Measurements from ENCODE around the gene PTH2R.
"Not testable (repeated sequence)": the region's sequence is repeated elsewhere in the genome, so short reads cannot be mapped to it uniquely, and the experiment has no call there.

Gene PTH2R

DNA sequence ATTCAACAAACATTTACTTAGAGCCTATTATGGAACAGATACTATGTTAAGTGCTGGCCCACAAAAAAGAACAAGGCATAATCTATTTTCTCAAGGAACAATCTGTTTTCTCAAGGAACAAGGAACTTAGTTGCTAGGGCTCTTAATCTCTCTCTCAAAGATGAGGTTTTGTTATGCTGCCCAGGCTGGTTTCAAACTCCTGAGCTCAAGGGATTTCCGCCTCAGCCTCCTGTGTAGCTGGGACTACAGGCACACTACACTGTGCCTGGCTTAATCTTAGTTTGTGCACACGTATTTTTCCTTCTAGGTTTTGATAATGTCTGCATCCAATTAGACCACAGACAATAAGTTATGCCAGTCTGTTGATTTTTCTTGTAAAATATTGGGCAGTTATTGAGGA, 89.5 kb downstream of the PTH2R start:
- Histone ChIP-seq H3K9me2 (replicated peaks; ENCODE audit: control insufficient read depth, low read length) (no peaks in the 10 kb centered on the region), H3K27me3 (ENCODE audit: control insufficient read depth, low read length) (no peaks in the 10 kb centered on the region), H4K20me1 (ENCODE audit: control insufficient read depth, insufficient read depth, low read depth, low read length) (no peaks in the 10 kb centered on the region), H3F3A (ENCODE audit: control insufficient read depth, insufficient read depth) (no peaks in the 10 kb centered on the region), H3K79me2 (ENCODE audit: control insufficient read depth, low read length) (no peaks in the 10 kb centered on the region), H3K27ac (ENCODE audit: low read depth, low read length) (no peak overlapping the region), H3K36me3 (ENCODE audit: control insufficient read depth, low read length) (no peaks in the 10 kb centered on the region), H3K4me1 (ENCODE audit: control insufficient read depth, low read length) (no peaks in the 10 kb centered on the region), H3K9me3 (ENCODE audit: control insufficient read depth, insufficient read depth, low read length) (no peaks in the 10 kb centered on the region), H3K4me3 (ENCODE audit: low read length) (no peak overlapping the region), H3K4me2 (ENCODE audit: low read length) (no peak overlapping the region)
- TF ChIP-seq, protein P1, sequence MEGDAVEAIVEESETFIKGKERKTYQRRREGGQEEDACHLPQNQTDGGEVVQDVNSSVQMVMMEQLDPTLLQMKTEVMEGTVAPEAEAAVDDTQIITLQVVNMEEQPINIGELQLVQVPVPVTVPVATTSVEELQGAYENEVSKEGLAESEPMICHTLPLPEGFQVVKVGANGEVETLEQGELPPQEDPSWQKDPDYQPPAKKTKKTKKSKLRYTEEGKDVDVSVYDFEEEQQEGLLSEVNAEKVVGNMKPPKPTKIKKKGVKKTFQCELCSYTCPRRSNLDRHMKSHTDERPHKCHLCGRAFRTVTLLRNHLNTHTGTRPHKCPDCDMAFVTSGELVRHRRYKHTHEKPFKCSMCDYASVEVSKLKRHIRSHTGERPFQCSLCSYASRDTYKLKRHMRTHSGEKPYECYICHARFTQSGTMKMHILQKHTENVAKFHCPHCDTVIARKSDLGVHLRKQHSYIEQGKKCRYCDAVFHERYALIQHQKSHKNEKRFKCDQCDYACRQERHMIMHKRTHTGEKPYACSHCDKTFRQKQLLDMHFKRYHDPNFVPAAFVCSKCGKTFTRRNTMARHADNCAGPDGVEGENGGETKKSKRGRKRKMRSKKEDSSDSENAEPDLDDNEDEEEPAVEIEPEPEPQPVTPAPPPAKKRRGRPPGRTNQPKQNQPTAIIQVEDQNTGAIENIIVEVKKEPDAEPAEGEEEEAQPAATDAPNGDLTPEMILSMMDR (IDR thresholded peaks at IDR 0.05; ENCODE audit: low read depth, low read length, poor library complexity, severe bottlenecking): no peak
- TF ChIP-seq EZH2phosphoT487 (IDR thresholded peaks at IDR 0.05; ENCODE audit: borderline replicate concordance, low read length): no peak

DNA sequence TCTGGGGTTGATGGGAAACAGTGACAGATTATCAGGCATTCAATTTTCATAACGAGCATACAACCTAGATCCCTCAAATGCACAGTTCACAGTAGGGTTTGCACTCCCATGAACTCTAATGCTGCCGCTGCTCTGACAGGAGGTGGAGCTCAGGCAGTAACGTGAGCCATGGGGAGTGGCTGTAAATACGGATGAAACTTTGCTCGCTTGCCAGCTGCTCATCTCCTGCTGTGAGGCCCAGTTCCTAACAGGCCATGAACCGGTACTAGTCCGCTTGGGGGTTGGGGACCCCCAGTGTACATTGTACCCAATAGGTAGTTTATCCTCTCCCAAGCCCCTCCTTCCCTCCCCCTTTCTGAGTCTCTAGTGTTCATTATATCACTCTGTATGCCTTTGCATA, 94.6 kb downstream of the PTH2R start:
- Histone ChIP-seq H3K9me2 (replicated peaks; ENCODE audit: control insufficient read depth, low read length) (no peaks in the 10 kb centered on the region), H3K9me3 (ENCODE audit: control insufficient read depth, insufficient read depth, low read length) (no peaks in the 10 kb centered on the region), H3F3A (ENCODE audit: control insufficient read depth, insufficient read depth) (no peaks in the 10 kb centered on the region), H3K79me2 (ENCODE audit: control insufficient read depth, low read length) (no peaks in the 10 kb centered on the region), H3K27me3 (ENCODE audit: control insufficient read depth, low read length) (no peaks in the 10 kb centered on the region), H4K20me1 (ENCODE audit: control insufficient read depth, insufficient read depth, low read depth, low read length) (no peaks in the 10 kb centered on the region), H3K4me2 (ENCODE audit: low read length) (no peak overlapping the region), H3K4me1 (ENCODE audit: control insufficient read depth, low read length) (no peaks in the 10 kb centered on the region), H3K36me3 (ENCODE audit: control insufficient read depth, low read length) (no peaks in the 10 kb centered on the region), H3K4me3 (ENCODE audit: low read length) (no peak overlapping the region), H3K27ac (ENCODE audit: low read depth, low read length) (no peak overlapping the region)
- no peak for TF ChIP-seq EZH2phosphoT487 (IDR thresholded peaks at IDR 0.05; ENCODE audit: borderline replicate concordance, low read length)
- TF ChIP-seq, protein P1 (IDR thresholded peaks at IDR 0.05; ENCODE audit: low read depth, low read length, poor library complexity, severe bottlenecking): no peak

DNA sequence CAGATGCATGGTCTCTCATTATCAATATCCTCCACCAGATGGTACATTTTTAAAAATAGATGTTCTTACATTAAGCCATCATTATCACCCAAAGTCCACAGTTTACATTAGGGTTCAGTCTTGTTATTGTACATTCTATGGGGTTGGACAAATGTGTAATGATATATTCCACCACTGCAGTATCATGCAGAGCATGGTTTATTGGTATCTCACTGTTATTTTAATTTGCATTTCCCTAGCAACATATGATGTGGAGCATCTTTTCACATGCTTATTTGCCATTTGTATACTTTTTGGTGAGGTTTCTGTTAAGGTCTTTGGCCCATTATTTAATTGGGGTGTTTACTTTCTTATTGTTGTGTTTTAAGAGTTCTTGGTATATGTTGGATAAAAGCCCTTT, 95.7 kb downstream of the PTH2R start:
- Histone ChIP-seq H3K4me2 (ENCODE audit: low read length) (no peak overlapping the region), H3K27ac (ENCODE audit: low read depth, low read length) (no peak overlapping the region), H4K20me1 (ENCODE audit: control insufficient read depth, insufficient read depth, low read depth, low read length) (no peaks in the 10 kb centered on the region), H3K36me3 (ENCODE audit: control insufficient read depth, low read length) (no peaks in the 10 kb centered on the region), H3K9me3 (ENCODE audit: control insufficient read depth, insufficient read depth, low read length) (no peaks in the 10 kb centered on the region), H3K27me3 (ENCODE audit: control insufficient read depth, low read length) (no peaks in the 10 kb centered on the region), H3K79me2 (ENCODE audit: control insufficient read depth, low read length) (no peaks in the 10 kb centered on the region), H3K4me1 (ENCODE audit: control insufficient read depth, low read length) (no peaks in the 10 kb centered on the region), H3K9me2 (replicated peaks; ENCODE audit: control insufficient read depth, low read length) (no peaks in the 10 kb centered on the region), H3F3A (ENCODE audit: control insufficient read depth, insufficient read depth) (no peaks in the 10 kb centered on the region), H3K4me3 (ENCODE audit: low read length) (no peak overlapping the region)
- TF ChIP-seq, protein P1 (IDR thresholded peaks at IDR 0.05; ENCODE audit: low read depth, low read length, poor library complexity, severe bottlenecking): no peak
- TF ChIP-seq EZH2phosphoT487 (IDR thresholded peaks at IDR 0.05; ENCODE audit: borderline replicate concordance, low read length): no peak

DNA sequence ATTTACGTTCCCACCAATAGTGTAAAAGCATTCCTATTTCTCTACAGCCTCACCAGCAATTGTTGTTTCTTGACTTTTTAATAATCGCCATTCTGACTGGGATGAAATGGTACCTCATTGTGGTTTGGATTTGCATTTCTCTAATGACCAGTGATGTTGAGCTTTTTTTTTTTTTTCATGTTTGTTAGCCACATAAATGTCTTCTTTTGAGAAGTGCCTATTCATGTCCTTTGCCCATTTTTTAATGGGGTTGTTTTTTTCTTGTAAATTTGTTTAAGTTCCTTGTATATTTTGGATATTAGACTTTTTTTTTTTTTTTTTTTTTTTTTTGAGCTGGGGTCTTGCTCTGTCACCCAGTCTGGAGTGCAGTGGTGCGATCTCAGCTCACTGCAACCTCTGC, 98.8 kb downstream of the PTH2R start:
- not testable (repeated sequence) for H3K4me1 ChIP-seq (ENCODE audit: control insufficient read depth, low read length)

More for the DNA sequence above, 98.8 kb downstream of the PTH2R start:
- H3K36me3 ChIP-seq (ENCODE audit: control insufficient read depth, low read length); H3K27ac ChIP-seq (ENCODE audit: low read depth, low read length); H3K4me2 ChIP-seq (ENCODE audit: low read length); H3K9me2 ChIP-seq (replicated peaks; ENCODE audit: control insufficient read depth, low read length); H3K27me3 ChIP-seq (ENCODE audit: control insufficient read depth, low read length); H4K20me1 ChIP-seq (ENCODE audit: control insufficient read depth, insufficient read depth, low read depth, low read length); H3K4me3 ChIP-seq (ENCODE audit: low read length); H3K79me2 ChIP-seq (ENCODE audit: control insufficient read depth, low read length); H3F3A ChIP-seq (ENCODE audit: control insufficient read depth, insufficient read depth); H3K9me3 ChIP-seq (ENCODE audit: control insufficient read depth, insufficient read depth, low read length): not testable (repeated sequence)

All from DOHH2 (cell line).